Inflammatory macrophage treated with lipopolysaccharide for 4 hours (primary cell): ENCODE results near the gene DBNL.

ENCODE experiments used
- DNase-seq: peaks from one replicate; pipeline ENCODE4 v3.0.0-alpha.2; 2020

The DBNL gene

DNA sequence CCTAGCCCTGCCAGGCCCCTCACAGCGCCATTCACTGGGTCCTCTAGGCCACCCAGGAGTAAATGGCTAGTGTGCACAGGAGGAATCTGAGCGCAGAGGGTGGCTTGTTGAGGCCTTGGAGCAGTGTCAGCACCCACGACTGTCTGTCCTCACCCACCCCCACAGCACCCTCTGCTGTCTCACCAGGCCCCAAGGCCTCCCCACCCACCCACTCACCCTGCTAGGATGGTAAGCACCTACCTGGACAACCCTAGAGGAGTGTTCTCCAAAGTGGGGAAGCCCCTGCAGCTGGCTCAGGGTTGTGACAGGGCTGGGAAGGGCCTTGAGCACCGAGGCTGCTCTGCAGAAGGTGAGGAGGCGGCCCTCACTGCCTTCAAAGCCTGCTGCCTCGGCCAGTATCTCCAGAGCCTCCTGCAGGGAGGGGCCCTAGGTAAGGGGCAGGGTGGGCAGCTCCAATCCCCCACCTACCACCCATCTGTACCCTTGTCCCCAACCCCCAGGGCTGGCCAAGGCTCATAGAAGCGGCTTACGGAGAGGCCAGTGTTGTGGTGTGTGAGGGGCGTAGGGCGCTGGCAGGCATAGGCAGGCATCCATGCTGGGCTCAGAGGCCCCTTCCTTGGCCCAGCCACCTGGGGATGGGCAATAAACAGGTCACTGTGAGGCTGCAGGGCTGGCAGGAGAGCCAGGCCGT lies 35.0 kb downstream of the DBNL start:
- DNase-seq = no peak

DNA sequence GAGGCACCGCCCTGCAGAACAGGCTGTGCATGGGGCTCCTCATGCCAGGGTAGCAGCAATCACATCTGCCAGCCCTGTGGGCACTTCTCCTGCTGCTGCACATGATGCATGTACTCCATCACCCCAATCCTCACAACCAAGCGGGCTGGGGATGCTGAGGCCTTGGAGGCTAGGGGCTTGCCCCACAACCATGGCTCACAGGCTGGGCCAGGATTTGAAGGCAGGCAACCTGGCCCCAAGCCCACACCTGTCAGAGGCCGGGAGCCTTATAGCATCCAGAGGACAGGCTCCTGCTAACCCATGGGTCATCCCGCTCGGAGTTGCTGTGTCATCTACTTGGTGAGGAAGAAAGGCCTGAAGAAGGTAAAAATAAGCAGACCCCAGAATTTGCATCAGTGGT lies 35.6 kb downstream of the DBNL start:
- no peak for DNase-seq

DNA sequence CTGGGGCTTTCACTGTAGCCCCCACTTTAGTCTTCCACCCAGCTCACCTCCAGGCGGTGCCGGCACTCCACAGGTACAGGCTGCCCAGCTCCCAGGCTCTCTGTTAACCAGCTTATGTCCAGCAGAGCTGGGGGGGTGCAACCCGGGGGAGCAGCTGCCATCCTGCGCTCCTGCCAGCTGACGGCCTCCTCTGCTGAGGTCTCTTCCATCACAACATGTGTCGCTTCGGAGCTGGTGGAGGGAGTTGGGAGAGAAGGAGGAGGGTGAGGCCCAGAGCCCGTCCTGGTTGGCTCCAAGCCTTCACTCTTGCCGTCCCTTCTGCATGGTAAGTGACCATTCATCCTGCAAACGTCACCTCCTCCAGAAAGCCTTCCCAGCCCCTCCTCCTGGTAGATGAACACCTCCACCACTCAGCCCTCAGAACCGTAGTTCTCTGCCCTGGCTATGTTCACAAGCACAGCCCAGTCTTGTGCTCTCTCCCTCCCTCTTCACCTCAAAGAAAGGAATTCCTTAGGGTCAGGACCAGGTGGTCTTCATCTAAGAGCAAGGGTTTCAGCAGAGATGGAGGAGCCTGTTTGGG lies 36.3 kb downstream of the DBNL start:
- no peak for DNase-seq

DNA sequence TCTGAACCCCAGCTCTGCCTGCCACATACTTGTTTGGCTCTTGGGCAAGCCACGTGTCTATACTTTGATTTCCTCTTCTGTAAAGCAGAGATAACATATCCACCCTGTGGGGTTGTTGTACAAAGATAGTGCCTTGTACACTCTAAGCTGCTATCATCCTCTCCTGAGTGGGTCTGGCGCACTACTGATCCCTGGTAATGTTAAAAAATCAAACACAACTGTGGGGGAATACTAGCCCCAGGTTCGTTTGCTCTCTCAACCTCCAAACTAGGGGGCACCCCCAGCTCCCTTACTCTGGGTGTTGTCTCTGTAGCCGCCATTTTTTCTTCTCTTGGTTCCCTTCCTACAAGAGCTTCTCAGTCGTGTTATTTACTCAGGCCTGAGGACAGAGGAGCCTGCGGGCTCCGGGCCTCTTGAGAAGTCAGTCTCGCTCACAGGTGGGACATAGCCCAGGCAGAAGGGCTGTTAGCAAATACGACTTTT lies 36.8 kb downstream of the DBNL start:
- DNase-seq = no peak

DNA sequence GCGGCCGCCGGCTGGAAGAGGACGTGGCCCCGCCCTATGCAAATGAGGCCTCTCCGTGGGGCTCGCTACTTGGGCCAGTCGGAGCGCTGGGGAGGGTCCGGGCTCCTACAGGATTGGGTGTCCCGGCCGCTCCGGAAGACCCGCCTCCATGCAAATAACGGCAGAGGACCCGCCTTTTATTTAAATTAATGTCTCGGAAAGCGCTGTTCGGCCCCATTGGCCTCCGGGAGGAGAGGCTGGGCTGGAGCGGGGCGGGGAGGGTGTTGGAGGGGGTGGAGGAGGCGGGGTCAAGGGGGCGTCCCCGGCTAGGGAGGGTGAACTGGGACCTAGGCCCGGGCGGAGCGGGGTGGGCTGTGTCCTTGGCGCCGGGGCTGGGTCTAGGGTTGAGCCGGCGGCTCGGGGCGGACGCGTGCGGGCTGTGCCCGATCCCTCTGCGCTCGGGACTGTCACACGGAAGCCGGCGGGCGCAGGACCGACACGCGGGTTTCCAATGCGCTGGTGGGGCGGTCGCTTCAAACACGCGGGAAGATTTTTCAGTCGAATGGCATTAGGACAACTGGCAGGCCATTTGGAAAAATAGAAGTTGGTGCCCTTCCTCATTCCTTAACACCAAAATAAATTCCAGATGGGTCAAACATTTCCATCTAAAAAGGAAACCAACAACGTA lies 38.2 kb downstream of the DBNL start:
- DNase-seq = peak; percentile 99

DNA sequence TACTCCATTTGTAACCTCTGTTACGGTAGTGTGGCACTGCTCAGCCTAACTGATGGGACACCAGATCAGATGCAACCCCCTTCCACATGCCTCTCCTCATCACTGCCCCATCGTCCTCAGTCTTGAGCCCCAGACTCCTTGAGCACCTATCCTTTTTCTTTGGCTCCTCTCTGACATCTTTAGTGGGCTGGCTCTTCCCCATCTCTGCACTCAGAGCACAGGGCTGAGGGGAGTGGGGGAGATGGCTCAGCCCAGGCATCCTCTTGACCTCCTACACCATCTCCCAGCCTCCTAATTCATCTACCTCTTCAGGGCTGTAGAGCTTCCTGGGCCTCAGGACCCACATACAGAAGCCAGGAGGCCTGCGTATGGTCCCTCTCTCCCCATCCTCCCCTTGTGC lies 39.3 kb downstream of the DBNL start:
- DNase-seq = no peak

DNA sequence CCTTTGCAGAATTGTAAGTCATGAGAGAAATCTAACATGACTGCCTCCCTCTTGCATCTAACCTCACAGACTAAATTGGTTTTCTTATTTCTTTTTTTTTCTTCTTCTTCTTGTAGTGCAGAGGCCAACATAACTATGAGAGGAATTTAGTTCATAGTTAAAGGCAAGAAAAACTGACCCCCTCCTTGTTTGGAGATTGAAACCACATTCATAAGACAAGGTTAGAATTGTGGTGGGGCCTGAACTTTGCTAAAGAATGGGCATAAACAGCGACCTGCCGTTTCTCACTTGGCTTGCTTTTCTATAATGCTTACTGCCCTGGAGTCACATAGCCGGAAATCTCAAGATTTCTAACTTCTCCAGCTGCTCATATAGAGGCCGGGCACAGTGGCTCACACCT lies 40.2 kb downstream of the DBNL start:
- DNase-seq = no peak

DNA sequence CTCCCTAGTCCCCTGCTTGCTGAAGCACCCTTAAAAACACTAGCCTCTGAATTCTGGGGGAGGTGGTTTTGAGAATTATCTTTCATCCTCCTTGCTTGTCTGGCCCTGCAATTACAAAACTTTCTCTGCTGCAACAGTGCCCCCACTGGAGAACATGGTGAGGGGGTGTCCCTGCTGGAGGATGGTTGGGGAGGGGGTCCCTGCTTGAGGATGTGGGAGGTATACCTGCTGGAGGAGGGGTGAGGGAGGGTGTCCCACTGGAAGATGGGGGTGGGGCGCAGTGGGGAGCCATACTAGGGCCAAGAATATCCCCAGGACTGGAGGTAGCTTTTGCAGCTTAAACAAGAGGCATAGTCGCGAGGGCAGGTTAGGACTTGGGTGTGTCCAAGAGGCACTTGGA lies 41.0 kb downstream of the DBNL start:
- no peak for DNase-seq

DNA sequence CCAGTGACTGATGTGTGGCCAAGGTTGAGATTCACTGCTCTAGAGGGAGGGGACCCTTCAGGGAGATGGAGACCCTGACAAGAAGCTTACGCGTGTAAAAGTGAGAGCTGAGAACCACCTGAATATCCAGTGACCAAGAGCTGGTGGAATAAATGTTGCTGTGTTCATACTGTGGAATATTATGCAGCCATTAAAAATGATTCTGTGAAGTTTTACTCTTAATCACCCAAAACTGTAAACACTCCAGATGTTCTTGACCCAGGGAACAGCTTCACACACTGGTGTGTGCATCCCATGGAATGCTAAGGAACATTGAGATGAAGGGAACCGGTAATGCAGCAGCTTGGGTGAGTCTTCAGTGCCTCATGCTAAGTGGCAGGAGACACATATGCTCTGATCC lies 42.1 kb downstream of the DBNL start:
- DNase-seq = no peak

DNA sequence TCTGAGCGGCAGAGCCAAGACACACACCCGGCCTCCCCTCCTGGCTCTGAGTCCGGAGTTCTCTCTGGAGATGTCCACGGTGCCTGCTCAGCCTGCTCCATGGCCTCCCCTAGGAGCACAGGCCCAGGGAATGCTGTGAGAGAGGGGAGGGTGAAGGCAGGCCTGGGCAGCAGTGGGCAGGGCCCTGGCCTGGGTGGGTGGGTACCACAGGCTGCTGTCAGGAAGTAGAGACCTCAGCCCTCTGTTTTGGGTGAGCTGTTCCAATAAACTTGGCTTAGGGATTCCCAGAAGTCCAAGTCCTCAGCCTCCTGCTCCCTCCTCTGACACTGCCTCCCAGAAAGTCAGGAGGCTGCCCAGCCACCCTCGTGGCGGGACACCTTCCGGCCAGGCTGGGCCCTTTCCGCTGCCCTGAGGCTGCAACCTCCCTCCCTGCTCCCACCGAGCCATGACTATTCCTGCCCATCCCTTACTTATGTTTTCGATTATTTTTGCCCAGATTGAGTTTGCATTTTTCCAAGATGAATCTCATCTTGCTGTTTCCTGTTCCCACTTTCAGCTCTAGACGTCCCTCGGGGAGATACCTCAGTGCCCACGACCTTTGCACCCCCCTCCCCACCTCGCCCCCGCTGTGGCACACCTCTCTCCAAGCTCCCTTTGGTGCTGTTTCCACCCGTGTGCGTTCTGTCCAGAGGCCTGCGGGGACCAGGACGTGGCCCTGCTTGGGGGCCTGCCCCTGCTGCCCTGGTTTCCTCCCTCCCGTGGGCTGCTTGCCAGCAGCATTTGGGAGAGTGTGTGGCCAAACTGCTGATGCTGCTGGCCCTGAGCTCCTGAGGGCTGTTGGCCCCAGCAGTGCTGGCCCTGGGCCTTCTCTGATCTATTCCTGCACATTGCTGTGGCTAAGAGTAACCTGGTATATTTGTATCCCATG lies 43.7 kb downstream of the DBNL start:
- no peak for DNase-seq

DNA sequence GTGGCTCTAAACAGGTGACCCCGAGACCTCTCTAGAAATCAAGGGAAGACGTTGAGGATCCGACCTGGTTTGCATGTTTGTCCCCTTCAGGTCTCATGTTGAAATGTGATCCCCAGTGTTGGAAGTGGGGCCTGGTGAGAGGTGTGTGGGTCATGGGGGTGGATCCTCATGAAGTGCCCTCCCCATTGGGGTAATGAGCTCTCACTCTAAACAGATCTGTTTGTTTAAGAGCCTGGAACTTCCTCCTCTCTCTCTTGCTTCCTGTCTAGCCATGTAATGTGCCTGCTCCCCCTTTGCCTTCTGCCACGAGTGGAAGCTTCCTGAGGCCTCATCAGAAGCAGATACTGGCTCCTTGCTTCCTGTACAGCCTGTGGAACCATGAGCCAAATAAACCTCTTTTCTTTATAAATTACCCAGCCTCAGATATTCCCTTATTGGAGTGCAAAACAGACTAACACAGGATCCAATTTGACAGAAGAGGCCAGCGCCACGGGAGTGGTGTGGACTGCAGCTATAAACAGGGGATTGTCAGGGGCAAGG lies 48.7 kb downstream of the DBNL start:
- DNase-seq = no peak

DNA sequence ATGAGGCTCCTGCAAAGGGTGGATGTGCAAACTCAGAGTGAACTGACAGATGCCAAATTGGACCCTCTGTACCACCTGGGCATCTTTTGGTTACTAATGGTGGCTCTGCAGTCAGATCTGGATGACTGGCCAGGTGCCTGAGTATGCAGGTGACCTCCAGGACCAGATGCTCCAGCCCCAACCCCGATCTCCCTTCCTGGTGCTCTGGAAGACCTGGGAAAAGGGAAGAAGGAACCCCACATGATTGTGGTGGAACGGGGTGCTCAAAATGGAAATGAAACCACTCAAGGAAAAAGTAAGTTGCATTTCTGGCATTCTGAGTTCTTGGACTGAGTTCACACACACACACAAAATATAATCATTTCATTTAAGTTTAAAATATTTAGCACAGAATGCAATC lies 49.9 kb downstream of the DBNL start:
- DNase-seq = peak; percentile 15

DNA sequence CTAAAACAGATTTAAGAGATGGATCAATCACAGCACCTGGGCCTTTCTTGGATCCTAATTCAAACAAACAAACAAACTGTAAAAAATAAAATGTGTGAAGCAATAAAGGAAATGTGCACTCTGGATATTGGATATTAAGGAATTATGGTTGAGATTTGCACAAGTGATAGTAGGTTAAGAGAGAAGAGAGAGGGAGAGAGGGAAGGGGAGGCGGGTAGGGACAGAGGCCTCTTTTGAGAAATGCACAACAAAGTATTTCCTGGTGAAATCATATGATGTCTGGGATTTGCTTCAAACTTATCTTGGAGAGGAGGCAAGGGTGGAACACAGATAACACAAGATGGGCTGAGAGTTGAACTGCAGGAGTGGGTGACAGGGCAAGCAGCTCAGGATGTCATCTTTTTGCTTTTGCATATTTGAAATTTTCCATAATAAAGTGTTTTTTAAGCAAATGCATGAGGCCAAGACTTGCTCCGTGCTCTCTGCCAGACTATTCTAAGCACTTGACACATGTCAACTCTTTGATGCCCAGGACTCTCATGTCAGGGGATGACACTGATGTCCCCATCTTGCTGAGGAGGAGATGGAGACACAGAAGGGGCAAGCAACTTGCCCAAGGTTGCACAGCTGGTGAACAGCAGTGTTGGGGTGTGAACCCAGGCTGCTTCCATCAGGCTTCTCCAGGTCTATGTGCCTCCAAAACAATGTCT lies 50.5 kb downstream of the DBNL start:
- no peak for DNase-seq

DNA sequence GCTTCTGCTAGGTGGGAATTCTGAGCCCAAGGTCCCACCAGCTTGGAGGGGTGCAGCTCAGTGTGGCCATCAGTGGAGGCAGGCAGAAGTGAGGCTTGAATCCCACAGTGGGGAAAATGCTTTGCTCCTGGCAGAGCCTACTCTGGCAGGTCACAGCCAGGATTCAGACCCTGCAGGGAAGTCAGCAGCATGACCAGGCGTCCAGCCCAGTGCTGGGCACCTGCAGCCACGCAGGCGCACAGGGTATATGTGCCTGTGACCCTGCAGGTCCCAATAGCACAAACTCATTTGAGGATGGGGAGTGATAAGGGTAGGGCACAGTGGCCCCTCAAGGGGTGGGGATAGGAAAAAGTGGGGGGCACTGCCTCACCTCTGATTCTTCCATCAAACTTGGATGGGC lies 51.3 kb downstream of the DBNL start:
- DNase-seq = no peak

DNA sequence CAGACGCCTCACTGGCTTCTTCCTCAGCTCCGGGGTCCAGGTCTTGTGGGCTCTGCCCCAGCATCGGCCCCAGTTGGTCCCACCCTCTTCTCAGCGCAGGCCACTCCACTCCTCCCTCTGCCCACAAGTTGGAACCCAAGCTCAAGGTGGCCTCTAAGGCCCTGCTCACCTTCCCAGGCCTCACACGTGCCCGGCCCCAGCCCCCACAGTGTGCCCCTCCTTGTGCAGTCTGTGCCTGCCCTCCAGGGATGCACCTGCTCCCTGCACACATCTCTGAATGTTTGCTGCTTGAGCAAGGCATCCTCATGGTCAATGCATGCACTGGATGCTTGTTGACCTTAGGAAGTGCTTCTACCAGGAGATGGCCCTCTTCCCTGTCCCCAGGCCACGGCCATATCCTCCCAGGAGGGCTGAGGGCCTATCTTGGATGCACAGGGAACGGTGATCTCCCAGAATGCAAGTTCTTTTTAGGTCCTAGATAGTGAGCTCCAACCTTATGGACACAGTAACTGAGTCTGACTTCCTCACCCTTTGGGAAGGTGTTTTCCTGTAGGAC lies 51.9 kb downstream of the DBNL start:
- DNase-seq = no peak

DNA sequence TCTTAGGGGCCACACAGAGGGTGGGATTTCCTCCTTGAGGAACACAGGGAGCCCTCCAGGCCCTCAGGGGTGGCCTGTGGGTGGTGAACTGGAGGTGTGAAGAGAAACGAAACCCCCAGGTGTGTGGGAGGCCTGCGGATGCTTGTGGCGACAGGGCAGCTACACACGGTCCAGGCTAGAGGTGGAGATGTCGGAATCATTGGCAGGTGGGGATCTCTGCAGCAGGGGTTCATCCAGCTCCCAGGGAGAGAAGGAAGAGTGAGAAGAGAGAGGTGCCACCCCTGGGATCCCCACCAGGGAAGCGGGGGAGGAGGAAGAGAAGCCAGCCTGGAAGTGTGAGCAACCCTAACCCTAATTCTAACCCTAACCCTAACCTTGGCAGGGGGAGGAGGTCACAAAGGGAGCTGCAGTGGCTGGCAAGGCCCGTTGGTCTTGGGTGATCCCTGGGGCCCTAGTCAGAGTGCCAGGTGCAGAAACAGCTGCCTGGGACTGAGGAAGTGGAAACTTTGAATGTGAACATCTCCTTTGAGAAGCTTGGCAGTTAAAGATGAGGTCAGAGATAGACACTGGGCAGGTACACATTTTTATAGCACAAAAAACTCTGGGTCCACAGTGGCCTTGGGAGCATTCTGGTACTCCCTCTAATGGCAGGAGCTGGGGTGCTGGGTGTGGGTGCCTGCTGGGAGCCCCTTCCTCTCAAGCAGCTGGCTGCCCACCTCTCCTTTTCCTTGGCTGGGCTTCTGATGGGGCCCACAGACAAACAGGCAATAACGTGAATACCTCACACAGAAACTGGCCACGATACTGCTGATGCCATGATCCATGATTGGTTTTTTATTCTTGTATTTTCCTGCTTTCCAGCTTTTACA lies 52.8 kb downstream of the DBNL start:
- DNase-seq = no peak

DNA sequence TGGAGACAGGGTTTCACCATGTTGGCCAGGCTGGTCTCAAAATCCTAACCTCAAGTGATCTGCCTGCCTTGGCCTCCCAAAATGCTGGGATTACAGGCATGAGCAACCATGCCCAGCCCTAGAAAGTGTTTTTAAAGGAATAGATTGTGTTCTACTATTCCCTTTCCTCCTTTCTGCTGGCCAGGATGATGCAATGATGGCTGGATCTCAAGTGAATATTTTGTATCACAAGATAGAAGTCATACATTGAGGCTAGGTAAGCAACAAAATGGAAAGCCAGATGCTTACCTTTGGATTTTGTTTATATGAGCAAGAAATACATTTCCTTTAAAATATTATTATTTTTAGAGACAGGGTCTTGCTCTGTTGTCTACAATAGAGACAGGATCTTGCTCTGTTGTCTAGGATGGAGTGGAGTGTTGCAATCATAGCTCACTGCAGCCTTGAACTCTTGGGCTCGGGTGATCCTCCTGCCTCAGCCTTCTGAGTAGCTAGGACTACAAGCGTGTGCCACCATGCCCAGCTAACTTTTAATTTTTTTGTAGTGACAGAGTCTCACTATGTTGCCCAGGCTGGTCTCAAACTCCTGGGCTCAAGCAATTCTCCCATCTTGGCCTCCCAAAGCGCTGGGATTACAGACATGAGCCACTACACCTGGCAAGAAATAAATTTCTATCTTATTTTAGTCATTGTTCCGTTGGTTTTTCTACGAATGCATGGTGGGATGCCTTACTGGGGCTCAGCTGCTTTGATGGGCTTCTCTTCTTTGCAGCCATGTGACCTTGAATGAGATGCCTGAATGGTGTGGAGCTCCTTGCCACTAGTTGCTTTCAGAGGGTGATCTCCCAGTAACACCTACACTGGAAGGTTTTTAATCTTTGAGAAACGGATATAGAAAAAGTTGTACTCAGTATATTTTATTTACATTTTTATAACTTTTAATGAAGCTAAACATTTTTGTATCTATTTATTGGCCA lies 53.9 kb downstream of the DBNL start:
- DNase-seq = no peak

DNA sequence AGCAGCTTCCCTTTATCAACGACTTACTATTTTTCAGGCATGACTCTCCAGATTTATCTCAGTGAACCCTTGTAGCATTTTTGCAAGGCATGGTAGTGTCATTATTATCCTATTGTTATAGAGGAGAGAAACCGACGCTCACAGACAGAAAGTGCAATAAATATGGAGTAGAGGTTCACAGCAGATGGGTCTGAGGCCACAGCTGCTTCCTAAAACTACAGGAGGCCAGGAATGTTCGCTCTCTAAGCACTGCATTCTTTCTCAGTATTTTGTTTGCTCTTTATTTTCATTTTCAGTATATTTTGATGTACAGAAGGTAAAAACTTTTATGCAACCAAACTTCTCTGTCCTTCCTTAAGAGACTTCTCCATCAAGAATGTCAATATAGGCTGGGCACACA lies 55.2 kb downstream of the DBNL start:
- no peak for DNase-seq

DNA sequence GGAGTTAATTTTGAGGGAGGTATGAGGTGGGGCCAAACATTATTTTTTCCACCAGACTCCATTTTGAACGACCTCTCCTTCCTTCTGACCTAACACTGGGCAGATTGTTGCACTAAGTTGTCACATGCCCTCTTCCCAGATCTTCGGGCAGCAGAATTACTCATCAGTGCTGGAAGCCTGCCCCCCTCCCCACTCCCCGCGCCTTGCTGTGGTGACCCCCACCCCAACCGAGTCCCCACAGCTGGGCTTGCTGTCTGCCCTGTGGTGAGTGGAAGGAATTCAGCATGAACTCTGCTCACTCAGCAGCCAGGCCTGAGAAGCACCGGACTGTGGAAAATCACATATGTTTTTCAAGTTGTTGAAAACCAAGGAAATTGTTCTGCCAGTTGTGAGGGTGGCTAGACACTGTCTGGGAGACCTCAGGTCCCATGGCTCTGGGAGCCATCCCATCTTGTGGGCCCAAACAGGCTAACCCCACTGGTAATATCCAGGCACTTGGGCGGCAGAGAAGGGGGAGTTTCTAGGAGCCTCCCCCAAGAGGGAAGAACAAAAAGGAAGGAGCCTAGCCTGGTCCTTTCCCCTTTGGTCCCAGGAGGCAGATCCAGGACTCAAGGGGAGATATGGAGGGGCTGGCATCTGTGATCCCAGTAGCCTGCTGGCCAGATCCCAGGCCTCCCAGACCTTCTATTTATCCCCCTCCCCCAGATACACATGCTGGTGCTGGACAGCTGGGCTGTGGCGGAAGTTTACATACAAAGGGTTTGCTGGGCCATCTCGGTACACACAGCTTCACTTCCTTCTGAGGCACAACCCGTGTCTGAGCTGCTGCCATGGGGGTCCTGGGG lies 56.2 kb downstream of the DBNL start:
- no peak for DNase-seq
